ENCODE results near the gene MYLK4.

The MYLK4 gene

DNA sequence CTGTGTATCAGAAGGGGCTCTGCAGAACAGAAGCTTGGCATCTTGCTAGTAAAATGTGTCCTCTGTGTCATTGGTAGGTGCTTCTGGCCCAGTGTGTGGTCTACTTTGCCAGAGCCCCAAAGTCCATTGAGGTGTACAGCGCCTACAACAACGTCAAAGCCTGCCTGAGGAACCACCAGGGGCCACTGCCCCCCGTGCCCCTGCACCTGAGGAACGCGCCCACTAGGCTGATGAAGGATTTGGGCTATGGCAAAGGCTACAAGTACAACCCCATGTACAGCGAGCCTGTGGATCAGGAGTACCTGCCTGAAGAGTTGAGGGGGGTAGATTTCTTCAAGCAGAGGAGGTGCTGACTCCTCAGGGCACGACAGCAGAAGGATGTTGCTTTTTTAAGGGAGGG lies 34.2 kb upstream of the MYLK4 start:
- Mint-ChIP-seq H3K27ac (no peak overlapping the region), H3K36me3 (ENCODE audit: low read depth) (peaks cover 43% of the 10 kb centered on the region)
- no peak for ATAC-seq

DNA sequence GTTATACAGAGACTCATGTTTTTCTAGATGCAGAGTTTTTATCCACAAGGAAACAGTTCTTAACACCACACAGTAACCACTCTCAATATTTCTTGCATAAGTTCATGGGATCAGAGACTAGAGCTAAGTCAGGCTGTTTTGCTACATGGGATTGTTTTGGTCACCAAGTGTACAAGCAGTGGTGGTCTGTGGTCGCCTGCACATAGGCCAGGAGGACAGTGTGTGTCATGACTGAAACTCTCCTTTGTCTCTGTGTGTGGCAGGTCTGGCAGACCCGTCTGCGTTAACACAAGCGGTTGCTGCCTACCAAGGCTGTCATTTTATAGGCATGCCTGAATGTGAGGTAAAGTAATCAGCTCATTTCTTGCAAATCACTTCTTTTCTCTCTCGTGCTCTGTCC lies 33.3 kb upstream of the MYLK4 start:
- DNase-seq (no peak), ATAC-seq (peak; percentile 17)
- H3K9me3 Mint-ChIP-seq, result no peaks in the 10 kb centered on the region
- no peaks in the 10 kb centered on the region for H3K27me3 Mint-ChIP-seq
- H3K27ac Mint-ChIP-seq, result no peak overlapping the region
- H3K4me1 Mint-ChIP-seq, result peaks cover 16% of the 10 kb centered on the region
- no peak overlapping the region for H3K4me3 Mint-ChIP-seq
- H3K36me3 Mint-ChIP-seq (ENCODE audit: low read depth), result peaks cover 48% of the 10 kb centered on the region

More for the DNA sequence above, 34.2 kb upstream of the MYLK4 start:
- no peaks in the 10 kb centered on the region for H3K27me3 Mint-ChIP-seq
- no peak overlapping the region for H3K4me3 Mint-ChIP-seq
- no peaks in the 10 kb centered on the region for H3K9me3 Mint-ChIP-seq
- no peak for DNase-seq
- H3K4me1 Mint-ChIP-seq, result peaks cover 20% of the 10 kb centered on the region

DNA sequence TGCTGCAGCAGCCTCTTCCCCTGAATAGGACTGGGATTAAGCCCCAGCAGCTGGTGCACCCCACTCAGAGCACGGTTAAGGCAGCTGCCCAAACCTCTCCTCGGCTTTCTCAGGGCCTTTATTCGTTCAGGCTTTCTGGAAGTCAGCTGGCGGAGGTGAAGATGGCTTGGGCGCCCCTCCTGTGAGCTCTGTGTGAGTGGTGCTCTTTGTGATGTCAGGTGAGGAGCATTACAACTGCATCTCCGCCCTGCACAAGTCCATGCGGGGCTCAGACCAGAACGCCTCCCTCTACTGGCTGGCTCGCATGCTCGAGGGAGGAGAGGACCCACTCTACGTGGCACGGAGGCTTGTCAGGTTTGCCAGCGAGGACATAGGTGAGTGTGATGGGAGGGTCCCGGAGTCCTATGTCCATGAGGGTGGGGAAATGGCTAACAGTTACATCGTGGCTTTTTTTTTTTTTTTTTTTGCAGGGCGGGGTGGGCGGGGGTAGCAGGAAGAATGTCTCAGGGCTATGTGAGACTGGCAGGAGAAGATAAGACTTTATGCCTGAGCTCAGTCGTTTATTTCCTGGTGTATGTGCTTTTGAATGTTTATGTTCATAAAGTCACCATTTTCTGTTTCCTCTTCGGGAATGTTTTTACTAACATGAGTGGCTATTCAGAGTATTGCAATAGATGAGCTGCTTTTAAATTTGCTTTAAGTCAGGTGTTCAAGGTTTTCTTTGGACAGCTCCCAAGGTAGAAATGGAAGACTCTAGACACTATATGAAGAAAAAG lies 32.7 kb upstream of the MYLK4 start:
- Mint-ChIP-seq H3K9me3 (no peaks in the 10 kb centered on the region), H3K4me1 (peaks cover 14% of the 10 kb centered on the region), H3K36me3 (ENCODE audit: low read depth) (peaks cover 48% of the 10 kb centered on the region), H3K4me3 (no peak overlapping the region), H3K27me3 (no peaks in the 10 kb centered on the region), H3K27ac (no peak overlapping the region)
- DNase-seq, result no peak
- ATAC-seq, result peak; percentile 23

DNA sequence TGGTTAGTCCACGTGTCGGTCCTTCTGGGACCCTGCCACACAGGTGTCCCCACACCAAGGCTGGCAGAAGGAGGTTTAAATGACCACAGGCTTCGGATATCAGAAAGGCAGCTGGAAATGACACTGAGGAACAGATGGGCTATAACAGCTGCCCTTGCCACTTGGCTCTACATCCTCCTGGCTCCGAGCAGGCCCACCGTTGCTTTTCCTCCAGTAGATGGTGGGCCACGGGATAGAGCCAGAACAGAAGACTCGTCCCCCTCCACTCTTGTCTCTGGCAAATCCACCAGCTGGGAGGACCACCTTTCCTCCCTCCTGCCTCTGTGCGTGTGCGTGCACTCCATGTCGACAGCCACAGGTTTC lies 32.1 kb upstream of the MYLK4 start:
- ATAC-seq, result no peak
- Mint-ChIP-seq H3K27ac (no peak overlapping the region), H3K4me3 (no peak overlapping the region), H3K27me3 (no peaks in the 10 kb centered on the region), H3K4me1 (peaks cover 12% of the 10 kb centered on the region), H3K9me3 (no peaks in the 10 kb centered on the region), H3K36me3 (ENCODE audit: low read depth) (peaks cover 45% of the 10 kb centered on the region)
- DNase-seq, result no peak

DNA sequence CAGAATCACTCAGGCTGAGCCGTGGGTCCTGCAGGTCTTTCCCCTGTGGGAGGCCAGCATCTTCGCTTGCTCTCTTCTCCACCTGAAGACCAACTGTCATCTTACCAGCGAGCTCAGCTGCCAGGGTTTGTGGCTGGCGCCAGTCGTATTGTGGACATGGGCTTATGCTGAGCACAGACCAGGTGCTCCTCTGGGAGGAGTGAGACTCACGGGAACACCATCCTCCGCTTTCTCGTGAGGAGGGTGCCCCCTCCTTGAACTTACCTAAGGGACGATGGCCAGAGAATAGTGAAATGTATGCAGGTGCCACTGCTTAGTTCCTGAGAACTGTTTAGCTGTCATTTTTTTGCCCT lies 31.6 kb upstream of the MYLK4 start:
- ATAC-seq (no peak), DNase-seq (no peak)
- Mint-ChIP-seq H3K4me1 (peaks cover 12% of the 10 kb centered on the region), H3K27ac (no peak overlapping the region), H3K9me3 (no peaks in the 10 kb centered on the region), H3K36me3 (ENCODE audit: low read depth) (peaks cover 40% of the 10 kb centered on the region), H3K4me3 (no peak overlapping the region), H3K27me3 (no peaks in the 10 kb centered on the region)

DNA sequence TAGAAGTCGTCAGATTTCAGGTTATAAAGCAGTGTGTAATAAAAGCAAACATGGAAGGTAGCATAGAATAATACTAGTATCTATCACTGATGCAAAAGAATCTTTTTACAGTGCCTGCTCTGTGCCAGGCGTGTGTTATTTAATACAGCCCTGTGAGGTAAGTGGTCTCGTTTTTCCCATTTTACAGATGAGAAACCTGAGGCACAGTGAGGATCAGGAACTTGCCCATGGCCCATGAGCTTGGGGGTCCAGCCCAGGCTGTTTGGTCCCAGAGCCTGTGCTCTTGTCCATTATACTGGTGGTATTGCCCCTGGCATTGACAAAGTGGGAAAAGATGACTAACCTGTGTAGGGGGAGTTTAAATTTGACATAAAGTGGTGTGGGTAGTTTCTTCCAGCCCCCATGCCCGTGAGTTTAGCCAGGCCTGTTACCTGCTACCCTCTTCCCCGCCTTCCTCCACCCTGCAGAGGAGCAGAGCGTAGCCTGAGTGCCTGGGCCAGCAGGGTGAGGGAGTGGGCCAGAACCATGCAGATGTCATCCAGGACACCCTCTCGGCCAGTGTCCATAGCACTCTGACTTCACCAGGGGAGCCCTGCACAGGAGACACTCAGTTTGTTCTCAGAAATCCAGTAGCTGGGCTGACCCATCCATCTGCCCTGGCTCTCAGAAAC lies 31.1 kb upstream of the MYLK4 start:
- no peak overlapping the region for H3K27ac Mint-ChIP-seq
- H3K9me3 Mint-ChIP-seq, result no peaks in the 10 kb centered on the region
- H3K27me3 Mint-ChIP-seq, result no peaks in the 10 kb centered on the region
- H3K4me3 Mint-ChIP-seq, result no peak overlapping the region
- H3K4me1 Mint-ChIP-seq, result peaks cover 12% of the 10 kb centered on the region
- peaks cover 36% of the 10 kb centered on the region for H3K36me3 Mint-ChIP-seq (ENCODE audit: low read depth)
- ATAC-seq, result no peak
- DNase-seq, result no peak

DNA sequence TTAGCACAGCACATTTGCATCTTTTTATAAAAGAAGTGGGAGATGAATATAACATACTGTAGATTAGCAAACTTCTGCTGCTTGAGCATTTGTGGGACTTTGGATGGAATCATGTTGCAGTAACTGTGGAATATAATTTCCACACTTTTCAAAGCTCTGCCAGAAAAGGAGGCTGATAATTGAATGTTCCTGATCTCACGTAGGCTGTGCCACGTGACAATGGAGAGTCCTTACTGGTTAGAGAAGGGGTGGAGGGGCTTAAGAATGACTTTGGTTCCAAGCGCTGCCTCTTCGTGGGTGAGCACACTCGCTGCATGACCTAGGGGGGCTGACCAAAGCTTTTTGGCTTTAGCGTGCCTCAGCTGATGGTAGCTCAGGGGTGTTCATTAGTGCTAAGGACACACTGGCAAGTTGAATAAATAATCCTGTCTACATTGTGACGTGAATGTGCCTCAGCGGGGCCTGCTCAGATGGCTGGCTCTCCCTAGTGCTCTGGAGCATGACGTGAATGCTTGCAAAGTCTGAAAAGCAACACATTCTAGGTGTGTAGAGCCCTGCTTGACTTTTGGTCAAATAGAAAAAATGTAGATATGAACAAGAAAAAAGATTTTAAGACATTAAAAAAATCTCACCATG lies 29.5 kb upstream of the MYLK4 start:
- DNase-seq (no peak), ATAC-seq (no peak)
- no peak overlapping the region for H3K27ac Mint-ChIP-seq
- H3K27me3 Mint-ChIP-seq, result no peaks in the 10 kb centered on the region
- no peak overlapping the region for H3K4me3 Mint-ChIP-seq
- peaks cover 34% of the 10 kb centered on the region for H3K36me3 Mint-ChIP-seq (ENCODE audit: low read depth)
- peaks cover 20% of the 10 kb centered on the region for H3K4me1 Mint-ChIP-seq
- H3K9me3 Mint-ChIP-seq, result no peaks in the 10 kb centered on the region

DNA sequence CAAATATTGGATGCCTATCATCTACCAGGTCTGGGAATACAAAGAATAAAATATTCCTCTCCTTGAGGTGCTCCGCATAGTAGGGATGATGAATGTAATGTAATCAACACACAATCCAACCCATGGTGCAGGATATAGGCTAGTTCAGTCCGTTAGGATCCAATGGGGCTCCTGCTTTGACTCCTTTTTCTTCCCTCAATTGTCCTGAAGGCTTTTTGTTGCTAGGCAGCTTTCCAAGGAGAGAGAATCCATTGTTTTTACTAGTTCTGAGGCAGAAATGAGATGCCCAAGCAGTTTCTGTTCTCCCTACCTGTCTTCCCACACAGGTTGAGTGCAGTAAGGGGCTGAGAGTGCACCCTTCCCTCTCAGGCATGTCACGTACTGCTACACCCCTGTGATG lies 26.5 kb upstream of the MYLK4 start:
- Mint-ChIP-seq H3K4me3 (no peak overlapping the region), H3K27ac (no peak overlapping the region), H3K9me3 (no peaks in the 10 kb centered on the region), H3K27me3 (no peaks in the 10 kb centered on the region), H3K4me1 (peaks cover 27% of the 10 kb centered on the region), H3K36me3 (ENCODE audit: low read depth) (peaks cover 41% of the 10 kb centered on the region)
- DNase-seq (no peak), ATAC-seq (no peak)

DNA sequence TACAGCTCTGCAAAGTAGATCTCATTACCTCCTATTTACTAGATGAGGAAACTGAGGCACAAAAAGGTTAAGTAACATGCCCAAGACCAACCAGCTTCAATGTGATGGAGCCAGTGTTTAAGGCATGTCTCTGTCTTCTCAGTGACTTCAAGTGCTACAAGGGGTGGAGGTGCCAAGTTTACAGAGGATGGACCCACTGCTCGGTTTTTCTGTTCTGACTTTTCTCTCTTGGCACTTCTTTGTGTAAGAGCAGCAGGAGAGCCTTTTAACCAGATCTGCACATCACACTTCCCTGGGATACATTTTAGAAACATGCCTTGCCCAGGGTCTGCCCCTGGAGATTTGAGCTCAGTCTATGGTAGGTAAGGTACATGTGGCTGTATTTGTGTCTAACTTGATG lies 24.3 kb upstream of the MYLK4 start:
- Mint-ChIP-seq H3K4me3 (no peak overlapping the region), H3K4me1 (peaks cover 41% of the 10 kb centered on the region), H3K27ac (no peak overlapping the region), H3K36me3 (ENCODE audit: low read depth) (peaks cover 43% of the 10 kb centered on the region), H3K27me3 (no peaks in the 10 kb centered on the region), H3K9me3 (no peaks in the 10 kb centered on the region)
- DNase-seq, result no peak
- no peak for ATAC-seq

DNA sequence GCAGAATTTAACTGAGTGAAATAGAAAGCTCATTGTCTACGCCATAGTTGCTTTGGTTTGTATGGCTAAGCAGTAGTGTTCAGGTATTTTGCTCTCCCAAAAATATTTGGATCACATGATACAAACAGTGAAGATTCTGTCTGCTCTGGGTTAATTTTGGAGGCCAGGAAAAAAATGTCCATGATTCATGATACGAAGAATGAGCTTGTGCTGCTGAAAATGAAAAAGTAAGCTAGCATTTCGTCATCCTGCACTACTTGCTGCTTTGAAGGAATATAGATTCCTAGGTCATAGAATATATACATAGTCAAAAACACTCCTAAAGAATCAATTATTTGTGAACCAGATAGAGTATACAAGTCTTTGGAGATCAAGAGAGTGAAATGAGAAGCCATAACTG lies 22.7 kb upstream of the MYLK4 start:
- Mint-ChIP-seq H3K9me3 (no peaks in the 10 kb centered on the region), H3K27ac (no peak overlapping the region), H3K36me3 (ENCODE audit: low read depth) (peaks cover 48% of the 10 kb centered on the region), H3K27me3 (no peaks in the 10 kb centered on the region), H3K4me1 (peaks cover 55% of the 10 kb centered on the region), H3K4me3 (no peak overlapping the region)
- DNase-seq, result no peak
- no peak for ATAC-seq

DNA sequence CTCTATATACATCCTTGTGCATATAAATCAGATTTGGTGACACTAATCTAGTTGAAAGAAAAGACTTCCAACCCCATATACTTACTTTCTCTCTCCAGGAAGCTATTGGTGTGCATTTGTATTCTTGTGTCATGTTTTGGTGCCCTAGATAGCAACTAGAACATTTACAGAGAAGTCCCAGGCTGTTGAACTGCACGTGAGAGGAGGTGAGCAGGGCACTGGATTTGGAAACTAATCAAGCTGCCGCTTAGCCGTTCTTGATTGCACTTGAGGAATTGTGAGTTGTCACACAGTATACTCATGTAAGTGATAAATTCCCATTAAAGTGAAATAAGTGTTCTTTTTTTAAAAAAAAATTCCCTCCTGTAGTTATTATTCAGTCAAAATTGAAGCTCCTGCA lies 22.1 kb upstream of the MYLK4 start:
- no peak overlapping the region for H3K4me3 Mint-ChIP-seq
- no peak for DNase-seq
- H3K27ac Mint-ChIP-seq, result no peak overlapping the region
- H3K27me3 Mint-ChIP-seq, result no peaks in the 10 kb centered on the region
- peaks cover 61% of the 10 kb centered on the region for H3K4me1 Mint-ChIP-seq
- no peaks in the 10 kb centered on the region for H3K9me3 Mint-ChIP-seq
- peaks cover 53% of the 10 kb centered on the region for H3K36me3 Mint-ChIP-seq (ENCODE audit: low read depth)
- no peak for ATAC-seq

DNA sequence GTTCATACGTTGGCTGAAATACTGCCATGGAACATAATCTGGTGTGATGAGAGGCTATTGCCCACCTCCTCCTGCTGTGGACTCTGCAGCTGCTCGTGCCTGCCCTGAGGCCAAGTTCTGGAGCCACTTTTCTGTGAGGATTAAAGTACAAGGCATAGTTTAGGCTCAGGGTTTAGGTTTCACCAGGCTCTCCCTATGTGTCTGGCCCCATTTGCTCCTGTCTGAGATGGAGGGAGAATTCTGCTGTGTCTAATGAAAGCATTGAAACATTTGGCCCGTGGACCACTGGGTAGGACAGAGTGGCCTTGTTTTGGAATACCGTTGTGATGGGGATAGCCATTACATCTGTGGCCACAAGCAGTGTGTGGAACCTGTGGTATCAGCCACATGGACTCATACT lies 20.4 kb upstream of the MYLK4 start:
- peaks cover 66% of the 10 kb centered on the region for H3K4me1 Mint-ChIP-seq
- no peak overlapping the region for H3K4me3 Mint-ChIP-seq

DNA sequence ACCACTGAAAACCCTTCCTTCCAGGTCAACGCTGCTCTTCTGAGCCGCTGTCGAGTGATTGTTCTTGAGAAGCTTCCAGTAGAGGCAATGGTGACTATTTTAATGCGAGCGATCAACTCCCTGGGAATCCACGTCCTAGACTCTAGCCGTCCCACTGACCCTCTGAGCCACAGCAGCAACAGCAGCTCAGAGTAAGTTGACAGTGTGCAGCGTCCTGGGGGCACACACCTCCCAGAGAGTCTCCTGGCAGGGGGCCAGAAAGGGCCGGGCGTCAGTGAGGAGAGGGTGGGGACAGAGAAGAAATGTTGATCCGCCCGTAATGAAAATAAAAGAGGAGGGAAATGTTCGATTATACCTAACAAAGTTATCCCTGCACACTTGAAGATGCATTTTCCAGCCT lies 19.4 kb upstream of the MYLK4 start:
- Mint-ChIP-seq H3K4me3 (no peak overlapping the region), H3K9me3 (no peaks in the 10 kb centered on the region), H3K27ac (no peak overlapping the region), H3K4me1 (peaks cover 62% of the 10 kb centered on the region), H3K27me3 (no peaks in the 10 kb centered on the region), H3K36me3 (ENCODE audit: low read depth) (peaks cover 59% of the 10 kb centered on the region)
- DNase-seq, result no peak
- ATAC-seq, result no peak

More for the DNA sequence above, 20.4 kb upstream of the MYLK4 start:
- Mint-ChIP-seq H3K36me3 (ENCODE audit: low read depth) (peaks cover 60% of the 10 kb centered on the region), H3K27ac (no peak overlapping the region), H3K27me3 (no peaks in the 10 kb centered on the region), H3K9me3 (no peaks in the 10 kb centered on the region)
- DNase-seq (no peak), ATAC-seq (no peak)

DNA sequence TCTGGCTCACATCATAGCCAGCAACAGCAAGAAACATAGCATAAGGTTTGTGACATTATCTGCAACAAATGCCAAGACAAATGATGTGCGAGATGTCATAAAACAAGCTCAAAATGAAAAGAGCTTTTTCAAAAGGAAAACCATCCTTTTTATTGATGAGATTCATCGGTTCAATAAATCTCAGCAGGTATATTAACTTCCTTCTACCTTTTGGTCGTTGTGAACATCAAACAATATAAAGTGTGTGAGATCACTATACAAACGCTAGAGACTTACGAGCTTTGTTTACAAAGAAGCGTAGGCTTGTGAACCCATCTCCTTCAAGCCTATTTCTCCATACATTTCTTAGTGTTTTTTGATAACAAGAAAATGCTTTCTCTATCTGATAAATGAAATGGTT lies 18.0 kb upstream of the MYLK4 start:
- no peaks in the 10 kb centered on the region for H3K27me3 Mint-ChIP-seq
- no peak overlapping the region for H3K27ac Mint-ChIP-seq
- peaks cover 50% of the 10 kb centered on the region for H3K36me3 Mint-ChIP-seq (ENCODE audit: low read depth)
- DNase-seq (no peak), ATAC-seq (no peak)
- peak overlapping the region; percentile 85 for H3K4me3 Mint-ChIP-seq
- no peaks in the 10 kb centered on the region for H3K9me3 Mint-ChIP-seq
- peaks cover 62% of the 10 kb centered on the region for H3K4me1 Mint-ChIP-seq

All from activated naive CD8-positive, alpha-beta T cell treated with anti-CD3 and anti-CD28 coated beads, Interleukin-2, amount 50 U/mL, for 24 hours (primary cell).